Astrocyte (in vitro differentiated cells and primary cell): ENCODE data around the gene RBBP9. TPM values are rescaled to one million over a fixed set of nuclear protein-coding genes. Genes with fewer than 3 reads are reported as not detected.

Experiments
- DNase-seq: peaks from one replicate; pipeline ENCODE4 v3.0.0-alpha.2; 2010; ENCODE audit warnings: low read depth
- FAIRE-seq: peaks from 2 replicates; lab custom pipeline; 2011; peaks lifted over from hg19 to GRCh38; lab: Jason Lieb, UNC
- H2AFZ ChIP-seq: 2 replicates; pipeline ENCODE4 v1.6.0; 2012; ENCODE audit warnings: low read depth, low read length, inconsistent platforms
- H3K27ac ChIP-seq: 2 replicates; pipeline ENCODE4 v1.5.1; 2011; ENCODE audit warnings: low read depth, low read length, inconsistent platforms
- H3K27me3 ChIP-seq: 2 replicates; pipeline ENCODE4 v1.6.0; 2011; ENCODE audit warnings: low read length, inconsistent platforms; ENCODE audit not compliant: insufficient read depth
- H3K36me3 ChIP-seq: 2 replicates; pipeline ENCODE4 v1.5.1; 2011; ENCODE audit warnings: low read length, inconsistent platforms; ENCODE audit not compliant: insufficient read depth
- H3K4me1 ChIP-seq: 2 replicates; pipeline ENCODE4 v1.5.1; 2011; ENCODE audit warnings: low read length, inconsistent platforms; ENCODE audit not compliant: insufficient read depth
- H3K4me2 ChIP-seq: 2 replicates; pipeline ENCODE4 v1.6.0; 2012; ENCODE audit warnings: low read length, inconsistent platforms
- H3K4me3 ChIP-seq: 2 replicates; pipeline ENCODE4 v1.5.1; 2011; ENCODE audit warnings: low read depth, mild to moderate bottlenecking, low read length, inconsistent platforms; ENCODE audit not compliant: insufficient read depth
- H3K79me2 ChIP-seq: 2 replicates; pipeline ENCODE4 v1.6.0; 2012; ENCODE audit warnings: mild to moderate bottlenecking, low read length, inconsistent platforms; ENCODE audit not compliant: insufficient read depth
- H3K9ac ChIP-seq: 2 replicates; pipeline ENCODE4 v1.6.0; 2012; ENCODE audit warnings: mild to moderate bottlenecking, low read length, inconsistent platforms
- H3K9me3 ChIP-seq: 2 replicates; pipeline ENCODE4 v1.5.1; 2012; ENCODE audit warnings: low read depth, mild to moderate bottlenecking, low read length, inconsistent platforms; ENCODE audit not compliant: insufficient read depth
- H4K20me1 ChIP-seq: 2 replicates; pipeline ENCODE4 v1.6.0; 2012; ENCODE audit warnings: low read length, inconsistent platforms; ENCODE audit not compliant: insufficient read depth
- H3K27ac Mint-ChIP-seq: one replicate; pipeline ENCODE4 v1.8.0; 2021; ENCODE audit warnings: mild to moderate bottlenecking, mixed read lengths; ENCODE audit not compliant: unreplicated experiment
- H3K27me3 Mint-ChIP-seq: one replicate; pipeline ENCODE4 v1.8.0; 2021; ENCODE audit warnings: low read depth, mixed read lengths; ENCODE audit not compliant: unreplicated experiment
- H3K36me3 Mint-ChIP-seq: one replicate; pipeline ENCODE4 v1.8.0; 2021; ENCODE audit warnings: low read depth, mixed read lengths; ENCODE audit not compliant: unreplicated experiment
- H3K4me1 Mint-ChIP-seq: one replicate; pipeline ENCODE4 v1.8.0; 2021; ENCODE audit warnings: low read depth, mixed read lengths; ENCODE audit not compliant: unreplicated experiment
- H3K4me3 Mint-ChIP-seq: one replicate; pipeline ENCODE4 v1.8.0; 2021; ENCODE audit warnings: mild to moderate bottlenecking, moderate library complexity, mixed read lengths; ENCODE audit not compliant: unreplicated experiment
- H3K9me3 Mint-ChIP-seq: one replicate; pipeline ENCODE4 v1.8.0; 2021; ENCODE audit warnings: mild to moderate bottlenecking, mixed read lengths; ENCODE audit not compliant: unreplicated experiment
- EZH2 ChIP-seq: IDR thresholded peaks from 2 replicates; pipeline ENCODE4 v1.6.1; 2012; ENCODE audit warnings: mild to moderate bottlenecking, low read length, inconsistent platforms; ENCODE audit not compliant: insufficient read depth
- total RNA-seq: library from RNA; stranded (reverse); gene quantifications from 2 replicates; pipeline ENCODE4 v1.2.1, GENCODE V29; 2021
- TF ChIP-seq, protein P1 (sequence below): IDR thresholded peaks from 2 replicates; pipeline ENCODE4 v1.5.1; 2011; ENCODE audit warnings: low read depth, mild to moderate bottlenecking, inconsistent platforms, low read length, moderate library complexity; ENCODE audit not compliant: insufficient read depth

RBBP9 gene
- total RNA-seq, 1 donor from 2014 or later, result 14.4 TPM

DNA sequence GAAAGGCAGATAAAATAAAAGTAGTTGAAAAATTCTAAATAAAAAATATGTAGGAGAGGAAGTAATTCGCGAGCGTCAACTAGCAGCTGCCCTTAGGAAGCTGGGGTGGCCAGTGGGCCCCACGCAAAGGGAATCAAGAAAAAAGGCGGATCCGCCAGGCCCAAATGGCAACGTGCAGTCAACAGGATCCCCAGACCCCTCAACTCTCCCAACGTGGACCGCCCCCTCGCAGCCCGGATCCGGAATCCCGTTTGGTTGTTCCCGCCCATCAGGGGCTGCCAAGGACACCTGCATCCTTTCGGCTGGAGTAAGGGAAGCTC is 30.5 kb downstream of the RBBP9 start:
- Mint-ChIP-seq H3K27me3 (no peaks in the 10 kb centered on the region), H3K4me3 (peak overlapping the region; percentile 98), H3K4me1 (peaks cover 9% of the 10 kb centered on the region), H3K36me3 (peaks cover 2% of the 10 kb centered on the region), H3K9me3 (no peaks in the 10 kb centered on the region), H3K27ac (peak overlapping the region; percentile 96)
- DNase-seq, result no peak
- peaks cover 9% of the 10 kb centered on the region for H3K4me1 ChIP-seq
- H3K36me3 ChIP-seq, result no peaks in the 10 kb centered on the region
- TF ChIP-seq, protein P1, sequence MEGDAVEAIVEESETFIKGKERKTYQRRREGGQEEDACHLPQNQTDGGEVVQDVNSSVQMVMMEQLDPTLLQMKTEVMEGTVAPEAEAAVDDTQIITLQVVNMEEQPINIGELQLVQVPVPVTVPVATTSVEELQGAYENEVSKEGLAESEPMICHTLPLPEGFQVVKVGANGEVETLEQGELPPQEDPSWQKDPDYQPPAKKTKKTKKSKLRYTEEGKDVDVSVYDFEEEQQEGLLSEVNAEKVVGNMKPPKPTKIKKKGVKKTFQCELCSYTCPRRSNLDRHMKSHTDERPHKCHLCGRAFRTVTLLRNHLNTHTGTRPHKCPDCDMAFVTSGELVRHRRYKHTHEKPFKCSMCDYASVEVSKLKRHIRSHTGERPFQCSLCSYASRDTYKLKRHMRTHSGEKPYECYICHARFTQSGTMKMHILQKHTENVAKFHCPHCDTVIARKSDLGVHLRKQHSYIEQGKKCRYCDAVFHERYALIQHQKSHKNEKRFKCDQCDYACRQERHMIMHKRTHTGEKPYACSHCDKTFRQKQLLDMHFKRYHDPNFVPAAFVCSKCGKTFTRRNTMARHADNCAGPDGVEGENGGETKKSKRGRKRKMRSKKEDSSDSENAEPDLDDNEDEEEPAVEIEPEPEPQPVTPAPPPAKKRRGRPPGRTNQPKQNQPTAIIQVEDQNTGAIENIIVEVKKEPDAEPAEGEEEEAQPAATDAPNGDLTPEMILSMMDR, result no peak
- TF ChIP-seq EZH2, result no peak
- H3K4me2 ChIP-seq, result peak overlapping the region; percentile 92
- FAIRE-seq, result no peak
- peak overlapping the region; percentile 93 for H3K4me3 ChIP-seq
- H2AFZ ChIP-seq, result peak overlapping the region; percentile 94
- no peaks in the 10 kb centered on the region for H3K9me3 ChIP-seq
- peak overlapping the region; percentile 99 for H3K27ac ChIP-seq
- no peaks in the 10 kb centered on the region for H4K20me1 ChIP-seq
- H3K79me2 ChIP-seq, result peaks cover 43% of the 10 kb centered on the region
- H3K27me3 ChIP-seq, result no peaks in the 10 kb centered on the region
- H3K9ac ChIP-seq, result peak overlapping the region; percentile 95

DNA sequence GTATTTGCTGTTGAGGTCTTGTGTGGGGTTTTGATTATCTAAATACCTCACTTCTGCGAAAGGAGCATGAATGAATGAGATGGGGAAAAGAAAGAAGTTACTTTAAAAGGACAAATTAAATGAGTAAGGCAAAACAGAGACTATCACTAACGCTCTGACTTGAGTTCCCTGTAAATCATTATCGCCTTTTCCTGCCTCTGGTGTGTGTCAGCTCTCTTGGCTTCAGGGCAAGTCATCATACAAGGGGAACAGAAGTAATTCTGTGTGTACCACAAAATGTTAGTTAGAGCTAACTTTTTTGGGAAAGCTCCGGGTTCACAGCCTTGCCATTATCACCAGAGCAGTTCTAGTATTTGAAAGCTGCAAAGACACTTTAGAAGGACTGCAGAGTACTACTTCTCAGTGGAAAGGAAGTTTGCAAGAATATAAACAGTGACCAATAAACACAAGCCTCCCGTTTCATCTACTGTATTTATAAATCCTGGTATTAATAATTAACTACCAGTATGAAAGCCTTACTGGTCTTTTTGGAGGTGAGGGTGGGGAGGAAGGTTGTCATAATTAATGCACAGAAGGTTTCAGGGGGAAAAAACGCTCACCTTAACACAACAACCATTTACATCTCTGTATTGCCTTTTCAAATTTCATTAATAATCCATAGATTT is 31.4 kb downstream of the RBBP9 start:
- Mint-ChIP-seq H3K4me3 (peak overlapping the region; percentile 98), H3K9me3 (no peaks in the 10 kb centered on the region), H3K27me3 (no peaks in the 10 kb centered on the region), H3K4me1 (peaks cover 9% of the 10 kb centered on the region), H3K36me3 (peaks cover 2% of the 10 kb centered on the region), H3K27ac (no peak overlapping the region)
- Histone ChIP-seq H2AFZ (no peak overlapping the region), H3K4me2 (peak overlapping the region; percentile 92), H3K36me3 (no peaks in the 10 kb centered on the region), H3K4me3 (peak overlapping the region; percentile 93), H3K9me3 (no peaks in the 10 kb centered on the region), H3K27me3 (no peaks in the 10 kb centered on the region), H3K9ac (peak overlapping the region; percentile 95), H3K4me1 (peaks cover 9% of the 10 kb centered on the region), H3K79me2 (peaks cover 35% of the 10 kb centered on the region), H3K27ac (no peak overlapping the region), H4K20me1 (no peaks in the 10 kb centered on the region)
- FAIRE-seq (no peak), DNase-seq (no peak)
- TF ChIP-seq, protein P1, result no peak
- no peak for TF ChIP-seq EZH2

DNA sequence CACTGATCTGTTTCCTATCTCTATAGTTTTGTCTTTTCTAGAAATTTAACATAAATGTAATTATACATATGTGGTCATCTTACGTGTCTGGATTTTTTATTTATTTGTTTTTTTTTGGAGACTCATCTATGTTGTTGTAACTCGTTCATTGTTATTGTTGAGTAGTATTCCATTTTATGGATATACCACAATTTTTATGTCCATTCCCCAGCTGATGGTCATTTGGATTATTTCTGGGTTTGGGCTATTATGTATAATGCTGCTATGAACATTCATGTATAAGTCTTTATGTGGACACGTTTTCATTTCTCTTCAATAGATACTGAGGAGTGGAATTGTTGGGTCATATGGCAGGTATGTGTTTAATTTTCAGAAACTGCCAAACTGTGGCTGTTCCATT is 40.4 kb downstream of the RBBP9 start:
- no peaks in the 10 kb centered on the region for H3K27me3 ChIP-seq
- H3K4me3 ChIP-seq, result no peak overlapping the region
- FAIRE-seq (no peak), DNase-seq (no peak)
- no peak overlapping the region for H3K4me2 ChIP-seq
- H3K9ac ChIP-seq, result no peak overlapping the region
- no peak overlapping the region for H3K4me3 Mint-ChIP-seq
- H3K4me1 Mint-ChIP-seq, result no peaks in the 10 kb centered on the region
- H3K79me2 ChIP-seq, result no peaks in the 10 kb centered on the region
- H3K36me3 Mint-ChIP-seq, result peaks cover 5% of the 10 kb centered on the region
- no peaks in the 10 kb centered on the region for H3K9me3 Mint-ChIP-seq
- no peaks in the 10 kb centered on the region for H4K20me1 ChIP-seq
- no peaks in the 10 kb centered on the region for H3K27me3 Mint-ChIP-seq
- H2AFZ ChIP-seq, result no peak overlapping the region
- H3K36me3 ChIP-seq, result no peaks in the 10 kb centered on the region
- no peak overlapping the region for H3K27ac ChIP-seq
- TF ChIP-seq EZH2, result no peak
- TF ChIP-seq, protein P1, result no peak
- no peak overlapping the region for H3K27ac Mint-ChIP-seq
- H3K4me1 ChIP-seq, result no peaks in the 10 kb centered on the region
- peaks cover 3% of the 10 kb centered on the region for H3K9me3 ChIP-seq
